H9 (cell line): ENCODE results near the gene DNAJC24. TPM values are rescaled to one million over a fixed set of nuclear protein-coding genes. Genes with fewer than 3 reads are reported as not detected.

Experiments
- DNase-seq: peaks from one replicate; pipeline ENCODE4 v3.0.0-alpha.2; 2017
- H2AFZ ChIP-seq: one replicate; pipeline ENCODE4 v1.6.1; 2013; ENCODE audit warnings: mild to moderate bottlenecking, low read length, control low read depth, moderate library complexity
- H2AK5ac ChIP-seq: 2 replicates; pipeline ENCODE4 v1.6.1; 2013; ENCODE audit warnings: low read length, control low read depth, mixed read lengths; ENCODE audit not compliant: insufficient read length
- H2BK120ac ChIP-seq: one replicate; pipeline ENCODE4 v1.6.1; 2013; ENCODE audit warnings: low read depth, mild to moderate bottlenecking, low read length, control low read depth, inconsistent platforms; ENCODE audit not compliant: poor library complexity, severe bottlenecking
- H2BK12ac ChIP-seq: 2 replicates; pipeline ENCODE4 v1.6.1; 2013; ENCODE audit warnings: low read length, control low read depth, mixed read lengths, low read depth; ENCODE audit not compliant: insufficient read length
- H2BK15ac ChIP-seq: 2 replicates; pipeline ENCODE4 v1.6.1; 2013; ENCODE audit warnings: low read depth, low read length, control low read depth
- H2BK20ac ChIP-seq: one replicate; pipeline ENCODE4 v1.6.1; 2013; ENCODE audit warnings: low read depth, mild to moderate bottlenecking, low read length, control low read depth, inconsistent platforms; ENCODE audit not compliant: poor library complexity, severe bottlenecking
- H2BK5ac ChIP-seq: 2 replicates; pipeline ENCODE4 v1.6.1; 2013; ENCODE audit warnings: low read length, control low read depth, mixed read lengths; ENCODE audit not compliant: insufficient read length
- H3K14ac ChIP-seq: 2 replicates; pipeline ENCODE4 v1.6.1; 2013; ENCODE audit warnings: low read length, control low read depth; ENCODE audit not compliant: insufficient read depth
- H3K18ac ChIP-seq: 2 replicates; pipeline ENCODE4 v1.6.1; 2013; ENCODE audit warnings: low read depth, mild to moderate bottlenecking, mixed read lengths, low read length, control low read depth; ENCODE audit not compliant: insufficient read length
- H3K23ac ChIP-seq: 2 replicates; pipeline ENCODE4 v1.6.1; 2013; ENCODE audit warnings: low read length, control low read depth, mixed read lengths, low read depth; ENCODE audit not compliant: insufficient read length
- H3K23me2 ChIP-seq: 2 replicates; pipeline ENCODE4 v1.6.1; 2013; ENCODE audit warnings: low read depth, mild to moderate bottlenecking, mixed read lengths, low read length, control low read depth; ENCODE audit not compliant: insufficient read length, poor library complexity, severe bottlenecking
- H3K27ac ChIP-seq: 2 replicates; pipeline ENCODE4 v1.5.1; 2013; ENCODE audit warnings: low read length, control low read depth, mixed read lengths, low read depth; ENCODE audit not compliant: insufficient read length
- H3K27me3 ChIP-seq: 2 replicates; pipeline ENCODE4 v1.6.1; 2013; ENCODE audit warnings: low read length, control low read depth, inconsistent platforms; ENCODE audit not compliant: insufficient read depth
- H3K4ac ChIP-seq: 2 replicates; pipeline ENCODE4 v1.6.1; 2013; ENCODE audit warnings: low read depth, mild to moderate bottlenecking, control low read depth, inconsistent platforms, low read length, moderate library complexity
- H3K4me1 ChIP-seq: 2 replicates; pipeline ENCODE4 v1.6.1; 2013; ENCODE audit warnings: low read length, control low read depth, inconsistent platforms; ENCODE audit not compliant: insufficient read depth
- H3K4me2 ChIP-seq: 2 replicates; pipeline ENCODE4 v1.6.1; 2013; ENCODE audit warnings: low read length, control low read depth, mixed read lengths; ENCODE audit not compliant: insufficient read length, insufficient read depth
- H3K56ac ChIP-seq: 2 replicates; pipeline ENCODE4 v1.6.1; 2013; ENCODE audit warnings: low read depth, mild to moderate bottlenecking, mixed read lengths, low read length, control low read depth; ENCODE audit not compliant: insufficient read length
- H3K79me1 ChIP-seq: 2 replicates; pipeline ENCODE4 v1.6.1; 2013; ENCODE audit warnings: low read depth, mild to moderate bottlenecking, moderate library complexity, low read length, control low read depth, inconsistent platforms; ENCODE audit not compliant: insufficient read depth, poor library complexity, severe bottlenecking
- H3K79me2 ChIP-seq: 2 replicates; pipeline ENCODE4 v1.6.1; 2013; ENCODE audit warnings: low read length, control low read depth, inconsistent platforms; ENCODE audit not compliant: insufficient read depth
- H3K9ac ChIP-seq: 2 replicates; pipeline ENCODE4 v1.6.1; 2013; ENCODE audit warnings: low read length, control low read depth, mixed read lengths; ENCODE audit not compliant: insufficient read length; ENCODE audit errors: extremely low read depth
- H3K9me3 ChIP-seq: one replicate; pipeline ENCODE4 v1.6.1; 2013; ENCODE audit warnings: low read depth, low read length, inconsistent platforms; ENCODE audit not compliant: control insufficient read depth
- H3T11ph ChIP-seq: one replicate; pipeline ENCODE4 v1.6.1; 2013; ENCODE audit warnings: mild to moderate bottlenecking, low read length, control low read depth, inconsistent platforms
- H4K20me1 ChIP-seq: one replicate; pipeline ENCODE4 v1.6.1; 2013; ENCODE audit not compliant: control insufficient read depth, insufficient read length, insufficient read depth
- H4K5ac ChIP-seq: 2 replicates; pipeline ENCODE4 v1.6.1; 2013; ENCODE audit warnings: low read depth, mild to moderate bottlenecking, mixed read lengths, low read length, control low read depth; ENCODE audit not compliant: insufficient read length
- H4K8ac ChIP-seq: replicated peaks from 2 replicates; pipeline ENCODE4 v1.6.1; 2013; ENCODE audit warnings: low read length, control low read depth, mixed read lengths, low read depth; ENCODE audit not compliant: insufficient read length
- H4K91ac ChIP-seq: 2 replicates; pipeline ENCODE4 v1.6.1; 2013; ENCODE audit warnings: low read depth, mild to moderate bottlenecking, moderate library complexity, mixed read lengths, low read length, control low read depth; ENCODE audit not compliant: insufficient read length
- H3K27ac Mint-ChIP-seq, 3 experiments: 2 replicates in 2 of 3; 3 replicates in 1 of 3; pipeline ENCODE4 v1.8.0; 2020 to 2021; ENCODE audit warnings: mixed read lengths in 3 of 3, mild to moderate bottlenecking in 1 of 3, moderate library complexity in 1 of 3
- H3K27me3 Mint-ChIP-seq: 2 replicates; pipeline ENCODE4 v1.8.0; 2021; ENCODE audit warnings: low read depth, mild to moderate bottlenecking, moderate library complexity, mixed read lengths
- H3K36me3 Mint-ChIP-seq, 3 experiments: 2 replicates in 2 of 3; 3 replicates in 1 of 3; pipeline ENCODE4 v1.8.0; 2020 to 2021; ENCODE audit warnings: low read depth in 3 of 3, mixed read lengths in 3 of 3; ENCODE audit not compliant: insufficient read depth in 1 of 3
- H3K4me1 Mint-ChIP-seq, 2 experiments: 2 replicates each; pipeline ENCODE4 v1.8.0; 2020; ENCODE audit warnings: mixed read lengths in 2 of 2
- H3K4me3 Mint-ChIP-seq, 2 experiments: 2 replicates in 1 of 2; 3 replicates in 1 of 2; pipeline ENCODE4 v1.8.0; 2020 to 2021; ENCODE audit warnings: mild to moderate bottlenecking in 2 of 2, mixed read lengths in 2 of 2, moderate library complexity in 1 of 2
- H3K9me3 Mint-ChIP-seq, 2 experiments: 2 replicates in 1 of 2; 3 replicates in 1 of 2; pipeline ENCODE4 v1.8.0; 2020; ENCODE audit warnings: mild to moderate bottlenecking in 2 of 2, mixed read lengths in 2 of 2, moderate library complexity in 1 of 2
- WGBS: extraction: QIAGEN DNeasy Blood & Tissue Kit; methylation state at CpG from one replicate; pipeline ENCODE4 v1.1.7; 2013; ENCODE audit warnings: missing lambda C conversion rate, low lambda C conversion rate, mixed read lengths; ENCODE audit not compliant: insufficient read length; ENCODE audit errors: extremely low coverage; 5-methylcytosine and 5-hydroxymethylcytosine counted together
- total RNA-seq: library from RNA; stranded (reverse); gene quantifications from 2 replicates; pipeline ENCODE4 v1.2.1, GENCODE V29; 2021
- TF ChIP-seq, protein P1 (sequence below): fragments of 200-600 bp; sonication (generic); conservative IDR thresholded peaks from 3 replicates; pipeline ENCODE4 v1.8.0; 2021; ENCODE audit warnings: antibody characterized with exemption, mild to moderate bottlenecking

Gene DNAJC24
- total RNA-seq, 1 experiment from 2014 or later, result 16.7 TPM

DNA sequence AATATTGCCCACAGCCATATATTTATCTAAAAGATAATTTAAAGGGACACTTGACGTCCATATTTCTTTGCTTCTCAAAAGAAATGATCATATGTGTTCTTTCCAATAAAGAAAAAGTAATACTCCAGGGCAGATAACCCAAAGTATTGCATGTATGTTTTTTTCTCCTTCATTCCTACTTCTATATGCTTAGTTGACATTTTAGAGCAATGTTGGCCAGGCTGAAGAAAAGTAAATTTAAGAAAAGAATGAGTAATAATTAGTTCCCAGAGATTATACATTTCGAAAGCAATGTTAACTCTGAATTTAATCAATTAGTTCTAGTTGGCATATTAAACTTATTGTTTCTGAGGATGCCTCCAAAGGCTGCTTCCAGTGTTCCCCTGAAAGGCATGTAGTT lies 48.2 kb downstream of the DNAJC24 start:
- no peak overlapping the region for H3K27ac ChIP-seq
- no peak overlapping the region for H2BK120ac ChIP-seq
- H3T11ph ChIP-seq, result no peak overlapping the region
- H3K9me3 Mint-ChIP-seq, result no peaks in the 10 kb centered on the region
- no peak overlapping the region for H2AFZ ChIP-seq
- no peak overlapping the region for H3K4me2 ChIP-seq
- no peak overlapping the region for H2BK12ac ChIP-seq
- no peak overlapping the region for H2BK15ac ChIP-seq
- no CpG with 5 or more reads among the region's 2 CpGs for WGBS
- no peak overlapping the region for H4K91ac ChIP-seq
- no peaks in the 10 kb centered on the region for H3K27me3 Mint-ChIP-seq
- H3K9ac ChIP-seq, result no peak overlapping the region
- no peak overlapping the region for H3K4me3 Mint-ChIP-seq
- H3K23ac ChIP-seq, result no peak overlapping the region
- H2AK5ac ChIP-seq, result no peak overlapping the region
- H3K18ac ChIP-seq, result no peak overlapping the region
- H3K27ac Mint-ChIP-seq, result no peak overlapping the region
- H3K4me1 ChIP-seq, result peaks cover 7% of the 10 kb centered on the region
- no peaks in the 10 kb centered on the region for H3K79me1 ChIP-seq
- no peak overlapping the region for H4K8ac ChIP-seq
- peaks cover 0 to 3% (median 0%) of the 10 kb centered on the region in 3 experiments; a peak in 1 of 7 replicates for H3K36me3 Mint-ChIP-seq
- no peak overlapping the region for H4K5ac ChIP-seq
- peak overlapping the region; percentile 26 for H2BK20ac ChIP-seq
- no peak overlapping the region for H3K4ac ChIP-seq
- no peak for DNase-seq
- no peak overlapping the region for H3K14ac ChIP-seq
- H3K56ac ChIP-seq, result no peak overlapping the region
- no peaks in the 10 kb centered on the region for H3K9me3 ChIP-seq
- H4K20me1 ChIP-seq, result no peaks in the 10 kb centered on the region
- no peaks in the 10 kb centered on the region for H3K23me2 ChIP-seq
- H3K79me2 ChIP-seq, result no peaks in the 10 kb centered on the region
- no peaks in the 10 kb centered on the region for H3K27me3 ChIP-seq
- H3K4me1 Mint-ChIP-seq, result peaks cover 68 to 77% of the 10 kb centered on the region in 2 experiments
- TF ChIP-seq, protein P1, sequence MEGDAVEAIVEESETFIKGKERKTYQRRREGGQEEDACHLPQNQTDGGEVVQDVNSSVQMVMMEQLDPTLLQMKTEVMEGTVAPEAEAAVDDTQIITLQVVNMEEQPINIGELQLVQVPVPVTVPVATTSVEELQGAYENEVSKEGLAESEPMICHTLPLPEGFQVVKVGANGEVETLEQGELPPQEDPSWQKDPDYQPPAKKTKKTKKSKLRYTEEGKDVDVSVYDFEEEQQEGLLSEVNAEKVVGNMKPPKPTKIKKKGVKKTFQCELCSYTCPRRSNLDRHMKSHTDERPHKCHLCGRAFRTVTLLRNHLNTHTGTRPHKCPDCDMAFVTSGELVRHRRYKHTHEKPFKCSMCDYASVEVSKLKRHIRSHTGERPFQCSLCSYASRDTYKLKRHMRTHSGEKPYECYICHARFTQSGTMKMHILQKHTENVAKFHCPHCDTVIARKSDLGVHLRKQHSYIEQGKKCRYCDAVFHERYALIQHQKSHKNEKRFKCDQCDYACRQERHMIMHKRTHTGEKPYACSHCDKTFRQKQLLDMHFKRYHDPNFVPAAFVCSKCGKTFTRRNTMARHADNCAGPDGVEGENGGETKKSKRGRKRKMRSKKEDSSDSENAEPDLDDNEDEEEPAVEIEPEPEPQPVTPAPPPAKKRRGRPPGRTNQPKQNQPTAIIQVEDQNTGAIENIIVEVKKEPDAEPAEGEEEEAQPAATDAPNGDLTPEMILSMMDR, result no peak
- H2BK5ac ChIP-seq, result no peak overlapping the region
